Measurements from ENCODE around the gene DUS2.
"Not testable (repeated sequence)": the region's sequence is repeated elsewhere in the genome, so short reads cannot be mapped to it uniquely, and the experiment has no call there.

Gene DUS2

DNA sequence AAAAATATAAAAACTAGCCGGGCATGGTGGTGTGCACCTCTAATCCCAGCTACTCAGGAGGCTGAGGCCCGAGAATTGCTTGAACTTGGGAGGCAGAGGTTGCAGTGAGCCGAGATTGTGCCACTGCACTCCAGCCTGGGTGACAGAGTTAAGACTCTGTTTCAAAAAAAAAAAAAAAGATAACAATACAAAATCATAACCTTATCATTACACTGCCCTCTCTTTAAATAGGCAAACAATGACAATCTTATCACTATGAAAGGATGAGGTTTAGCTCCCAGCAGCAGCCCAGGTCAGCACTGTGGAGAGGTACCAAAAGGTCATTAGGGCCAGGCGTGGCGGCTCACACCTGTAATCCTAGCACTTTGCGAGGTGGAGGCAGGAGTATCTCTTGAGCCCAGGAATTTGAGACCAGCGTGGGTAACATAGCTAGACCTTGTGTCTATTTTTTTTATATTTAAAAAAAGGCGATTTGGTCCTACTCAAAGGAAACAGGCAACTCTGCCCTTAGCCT lies 3.9 kb upstream of the DUS2 start:
- H3K27ac ChIP-seq, result no peak overlapping the region
- TF ChIP-seq, protein P1, sequence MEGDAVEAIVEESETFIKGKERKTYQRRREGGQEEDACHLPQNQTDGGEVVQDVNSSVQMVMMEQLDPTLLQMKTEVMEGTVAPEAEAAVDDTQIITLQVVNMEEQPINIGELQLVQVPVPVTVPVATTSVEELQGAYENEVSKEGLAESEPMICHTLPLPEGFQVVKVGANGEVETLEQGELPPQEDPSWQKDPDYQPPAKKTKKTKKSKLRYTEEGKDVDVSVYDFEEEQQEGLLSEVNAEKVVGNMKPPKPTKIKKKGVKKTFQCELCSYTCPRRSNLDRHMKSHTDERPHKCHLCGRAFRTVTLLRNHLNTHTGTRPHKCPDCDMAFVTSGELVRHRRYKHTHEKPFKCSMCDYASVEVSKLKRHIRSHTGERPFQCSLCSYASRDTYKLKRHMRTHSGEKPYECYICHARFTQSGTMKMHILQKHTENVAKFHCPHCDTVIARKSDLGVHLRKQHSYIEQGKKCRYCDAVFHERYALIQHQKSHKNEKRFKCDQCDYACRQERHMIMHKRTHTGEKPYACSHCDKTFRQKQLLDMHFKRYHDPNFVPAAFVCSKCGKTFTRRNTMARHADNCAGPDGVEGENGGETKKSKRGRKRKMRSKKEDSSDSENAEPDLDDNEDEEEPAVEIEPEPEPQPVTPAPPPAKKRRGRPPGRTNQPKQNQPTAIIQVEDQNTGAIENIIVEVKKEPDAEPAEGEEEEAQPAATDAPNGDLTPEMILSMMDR (IDR thresholded peaks at IDR 0.05), result no peak
- no peak for TF ChIP-seq ZFX (IDR thresholded peaks at IDR 0.05; ENCODE audit: borderline replicate concordance)

DNA sequence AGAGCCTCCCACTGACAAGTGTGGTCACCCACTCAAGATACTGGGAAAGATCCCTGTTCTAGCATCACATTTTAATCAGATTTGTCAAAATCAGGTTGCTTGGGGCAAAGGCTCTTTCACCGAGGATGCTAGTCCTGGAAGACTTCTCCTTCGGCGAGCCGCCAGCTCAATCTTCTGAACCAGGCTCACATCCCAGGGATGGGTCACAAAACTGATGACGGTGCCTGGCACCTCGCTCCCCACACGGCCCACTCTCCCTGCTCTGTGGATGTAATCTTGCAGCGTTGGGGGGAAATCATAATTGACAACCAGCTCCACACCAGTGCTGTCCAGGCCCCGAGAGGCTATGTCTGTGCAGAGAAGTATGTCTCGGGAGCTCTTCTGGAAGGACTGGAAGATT lies 1.6 kb upstream of the DUS2 start:
- H3K27ac ChIP-seq, result no peak overlapping the region
- TF ChIP-seq, protein P1 (IDR thresholded peaks at IDR 0.05), result no peak
- TF ChIP-seq ZFX (IDR thresholded peaks at IDR 0.05; ENCODE audit: borderline replicate concordance), result no peak

DNA sequence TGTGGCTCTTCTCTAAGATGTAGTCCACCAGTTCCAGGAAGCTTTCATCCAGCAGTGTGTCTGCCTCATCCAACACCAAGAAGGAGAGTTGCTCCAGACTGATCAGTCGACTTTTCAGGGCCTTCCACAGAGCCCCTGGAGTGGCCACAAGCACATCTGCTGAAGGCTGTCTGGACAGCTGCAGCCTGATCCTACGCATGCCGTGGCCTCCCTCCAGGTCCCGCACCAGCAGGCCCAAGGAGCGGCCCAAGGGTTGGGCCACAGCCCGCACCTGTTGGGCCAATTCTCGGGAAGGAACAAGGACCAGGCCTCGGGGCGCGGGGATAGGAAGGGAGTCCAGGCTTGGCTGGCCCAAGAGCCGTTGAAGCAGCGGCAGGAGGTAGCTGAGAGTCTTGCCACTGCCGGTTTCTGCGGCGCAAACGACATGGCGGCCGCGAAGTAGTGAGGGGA lies 781 bp upstream of the DUS2 start:
- peak overlapping the region; percentile 82 for H3K27ac ChIP-seq
- TF ChIP-seq, protein P1 (IDR thresholded peaks at IDR 0.05), result no peak
- no peak for TF ChIP-seq ZFX (IDR thresholded peaks at IDR 0.05; ENCODE audit: borderline replicate concordance)

DNA sequence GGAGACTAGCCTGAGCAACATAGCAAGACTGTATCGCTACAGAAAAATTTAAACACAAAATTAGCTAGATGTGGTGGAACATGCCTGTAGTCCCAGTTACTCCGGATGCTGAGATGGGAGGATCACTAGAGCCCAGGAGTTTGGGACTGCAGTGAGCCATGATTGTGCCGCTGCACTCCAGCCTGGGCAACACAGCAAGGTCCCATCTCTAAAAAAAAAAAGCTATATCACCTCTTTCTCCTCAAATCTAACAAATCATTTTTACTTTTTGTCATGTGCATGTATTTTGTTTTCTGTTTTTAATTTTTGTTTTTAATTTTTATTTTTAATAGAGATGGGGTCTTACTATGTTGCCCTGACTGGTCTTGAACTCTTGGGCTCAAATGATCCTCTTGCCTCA lies 5.9 kb downstream of the DUS2 start:
- no peak overlapping the region for H3K27ac ChIP-seq
- TF ChIP-seq ZFX (IDR thresholded peaks at IDR 0.05; ENCODE audit: borderline replicate concordance), result no peak
- TF ChIP-seq, protein P1 (IDR thresholded peaks at IDR 0.05), result no peak

DNA sequence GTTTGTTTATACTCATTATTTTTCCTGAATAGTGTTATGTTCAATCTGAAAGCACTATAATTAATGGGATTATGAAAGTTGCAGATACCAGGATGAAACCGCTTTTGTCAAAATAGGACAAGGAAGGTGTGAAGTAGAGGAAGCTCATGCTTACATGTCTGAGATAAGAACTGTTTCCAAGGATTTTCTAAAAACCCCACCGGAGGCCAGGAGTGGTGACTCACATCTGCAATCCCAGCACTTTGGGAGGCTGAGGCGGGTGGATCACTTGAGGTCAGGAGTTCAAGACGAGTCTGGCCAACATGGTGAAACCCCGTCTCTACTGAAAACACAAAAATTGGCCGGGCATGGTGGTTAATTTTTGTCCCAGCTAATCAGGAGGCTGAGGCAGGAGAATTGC lies 7.0 kb downstream of the DUS2 start:
- not testable (repeated sequence) for H3K27ac ChIP-seq

DNA sequence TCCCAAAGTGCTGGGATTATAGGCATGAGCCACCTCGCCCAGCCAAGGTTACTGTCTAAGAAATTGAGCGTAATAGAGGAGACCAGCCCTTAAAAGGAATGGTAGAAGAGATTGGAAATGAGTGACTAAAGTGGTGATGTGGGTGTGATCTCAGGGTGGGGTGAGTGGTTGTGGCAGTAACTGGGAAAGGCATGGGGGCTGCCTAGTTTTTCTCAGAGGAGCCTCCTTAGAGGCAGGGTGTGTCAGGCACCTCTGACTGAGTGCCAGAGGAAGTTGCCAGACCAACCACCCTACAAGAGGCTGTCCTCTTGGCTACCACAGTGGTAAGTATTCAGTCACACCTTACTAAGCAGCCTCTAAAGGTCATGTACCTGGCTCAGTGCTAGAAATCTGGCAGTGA lies 8.9 kb downstream of the DUS2 start:
- TF ChIP-seq ZFX (IDR thresholded peaks at IDR 0.05; ENCODE audit: borderline replicate concordance), result no peak
- TF ChIP-seq, protein P1 (IDR thresholded peaks at IDR 0.05), result no peak
- no peak overlapping the region for H3K27ac ChIP-seq

DNA sequence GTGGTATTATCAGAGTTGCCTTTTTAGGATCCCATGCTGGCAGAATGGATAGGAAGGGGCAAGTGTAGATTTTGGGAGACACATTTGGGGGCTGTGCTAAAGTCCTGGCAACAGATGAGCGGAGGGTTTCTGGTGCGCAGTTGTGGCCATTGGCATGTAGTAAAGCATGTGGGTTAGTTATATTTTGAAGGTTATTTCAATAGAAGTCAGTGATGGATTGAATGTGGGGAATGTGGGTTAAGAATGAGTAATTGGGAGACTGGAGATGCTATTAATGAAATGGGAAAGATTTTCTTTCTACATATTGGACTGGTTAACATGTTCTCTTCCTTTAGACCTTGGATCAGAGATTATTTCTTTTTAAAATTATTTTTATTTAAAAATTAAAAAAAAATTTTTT lies 10.0 kb downstream of the DUS2 start:
- H3K27ac ChIP-seq, result no peak overlapping the region
- no peak for TF ChIP-seq ZFX (IDR thresholded peaks at IDR 0.05; ENCODE audit: borderline replicate concordance)
- TF ChIP-seq, protein P1 (IDR thresholded peaks at IDR 0.05), result no peak

DNA sequence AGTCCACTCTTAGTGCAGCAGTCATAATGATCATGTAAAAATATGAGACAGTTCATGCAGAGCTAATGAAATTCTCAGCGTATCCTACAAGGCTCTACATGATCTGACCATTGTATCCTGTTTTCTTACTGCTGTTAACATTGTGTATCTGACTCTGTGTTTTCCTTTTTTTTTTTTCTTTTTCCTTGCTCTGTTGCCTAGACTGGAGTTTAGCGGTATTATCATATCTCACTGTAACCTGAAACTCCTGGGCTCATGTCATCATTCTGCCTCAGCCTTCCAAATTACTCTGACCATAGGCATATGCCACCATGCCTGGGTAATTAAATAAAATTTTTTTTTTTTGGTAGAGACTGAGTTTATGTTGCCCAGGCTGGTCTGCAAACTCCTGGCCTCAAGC lies 12.1 kb downstream of the DUS2 start:
- H3K27ac ChIP-seq, result no peak overlapping the region
- TF ChIP-seq, protein P1 (IDR thresholded peaks at IDR 0.05), result no peak
- no peak for TF ChIP-seq ZFX (IDR thresholded peaks at IDR 0.05; ENCODE audit: borderline replicate concordance)
